UCSD-AML1 (cell line): ENCODE results near the gene RNASE4.
"Not testable (repeated sequence)": the region's sequence is repeated elsewhere in the genome, so short reads cannot be mapped to it uniquely, and the experiment has no call there.

ENCODE experiments used
- DNase-seq: peaks from one replicate; lab custom pipeline; 2025; ENCODE audit not compliant: unreplicated experiment; lab: John Stamatoyannopoulos, UW

Gene RNASE4

DNA sequence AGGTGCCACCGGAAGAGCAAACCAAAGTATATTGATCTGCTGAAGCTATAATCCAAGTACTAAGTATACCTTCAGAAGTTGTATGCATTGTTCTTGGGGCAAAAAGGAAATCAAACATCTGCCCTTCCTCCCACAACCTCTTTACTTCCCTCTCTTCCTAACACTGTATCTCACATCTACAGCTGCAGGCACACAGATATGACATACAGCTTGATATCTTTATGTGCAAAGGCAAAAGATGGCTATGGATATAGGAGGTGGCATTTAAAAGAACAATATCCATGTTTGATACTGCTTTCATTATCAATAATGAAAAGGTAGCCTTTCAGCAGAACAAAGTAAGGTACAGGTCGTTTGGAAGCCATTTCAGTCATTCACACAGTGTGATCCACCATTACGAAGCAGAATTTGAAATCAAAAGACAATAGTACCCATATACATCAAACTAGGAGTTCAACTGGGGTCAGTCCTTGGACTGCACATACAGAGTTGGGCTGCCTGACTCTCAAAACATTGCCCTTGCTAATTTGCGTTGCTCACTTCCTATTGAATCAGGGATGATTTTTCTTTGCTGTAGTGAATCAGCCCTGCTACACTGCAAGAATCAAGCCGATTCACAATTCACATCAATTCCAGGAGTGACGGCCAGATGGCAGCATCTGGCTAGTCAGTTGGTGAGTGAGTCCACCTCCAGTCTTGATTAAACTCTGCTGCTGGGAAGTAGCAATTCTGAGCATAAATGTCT lies 13.1 kb downstream of the RNASE4 start:
- peak; percentile 60 for DNase-seq

DNA sequence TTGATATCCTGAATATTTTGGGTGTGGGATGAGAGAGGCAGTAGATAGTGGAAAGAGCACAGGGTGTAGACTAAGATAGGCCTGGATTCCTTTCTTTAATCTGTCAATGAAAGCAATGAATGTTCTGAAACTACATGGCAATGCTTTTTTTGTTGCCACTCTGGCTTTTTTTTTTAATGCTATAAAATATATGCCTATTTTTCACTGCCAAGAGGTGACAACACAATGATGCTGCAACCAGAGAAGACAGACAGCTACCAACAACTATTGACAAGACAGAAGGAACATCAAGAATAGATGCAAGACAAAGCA lies 13.6 kb downstream of the RNASE4 start:
- no peak for DNase-seq

DNA sequence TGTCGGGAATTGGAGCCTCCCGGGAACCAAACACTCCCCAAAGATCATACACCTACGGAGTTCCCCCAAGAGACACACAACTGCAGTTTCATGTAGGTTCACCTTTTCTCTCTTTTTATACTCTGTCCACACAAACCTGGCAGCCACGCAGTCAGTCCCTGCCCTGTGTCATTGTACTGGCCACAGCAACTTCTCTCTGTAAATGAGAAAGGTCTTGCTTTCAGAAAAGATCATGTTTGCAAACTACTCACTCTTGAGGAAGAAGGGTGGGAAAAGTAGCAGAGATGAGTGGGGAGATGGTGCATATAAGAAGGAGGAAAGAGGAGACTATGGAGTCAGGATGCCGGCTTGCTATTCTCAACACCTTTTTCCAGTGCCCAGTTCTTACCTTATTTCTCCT lies 14.6 kb downstream of the RNASE4 start:
- no peak for DNase-seq

DNA sequence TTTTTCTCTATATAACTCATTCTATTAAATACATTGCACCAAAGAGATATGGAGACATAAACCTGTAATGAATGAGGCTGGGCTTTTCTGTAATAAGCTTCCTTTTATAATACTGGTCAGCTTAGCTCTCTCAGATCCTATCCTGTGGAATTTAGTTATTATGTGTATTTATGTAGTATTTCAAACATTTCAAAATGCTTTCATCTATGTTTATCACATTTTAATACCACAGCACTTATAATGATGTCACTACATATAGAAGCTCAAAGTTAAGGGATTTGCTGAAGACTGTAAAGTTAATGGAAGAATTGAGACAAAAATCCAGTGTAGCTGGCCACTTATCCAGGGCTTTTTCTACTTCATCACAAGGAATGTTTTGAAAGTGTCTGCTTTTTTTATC lies 15.6 kb downstream of the RNASE4 start:
- DNase-seq, result no peak

DNA sequence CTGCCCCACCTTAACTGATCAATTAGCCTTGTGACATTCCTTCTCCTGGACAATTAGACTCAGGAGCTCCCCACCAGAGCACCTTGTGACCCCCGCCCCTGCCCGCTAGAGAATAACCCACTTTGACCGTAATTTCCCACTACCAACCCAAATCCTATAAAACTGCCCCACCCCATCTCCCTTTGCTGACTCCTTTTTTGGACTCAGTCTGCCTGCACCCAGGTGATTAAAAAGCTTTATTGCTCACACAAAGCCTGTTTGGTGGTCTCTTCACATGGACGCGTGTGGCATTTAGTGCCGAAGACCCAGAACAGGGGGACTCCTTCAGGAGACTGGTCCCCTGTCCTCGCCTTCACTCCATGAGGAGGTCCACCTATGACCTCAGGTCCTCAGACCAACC lies 16.6 kb downstream of the RNASE4 start:
- not testable (repeated sequence) for DNase-seq

DNA sequence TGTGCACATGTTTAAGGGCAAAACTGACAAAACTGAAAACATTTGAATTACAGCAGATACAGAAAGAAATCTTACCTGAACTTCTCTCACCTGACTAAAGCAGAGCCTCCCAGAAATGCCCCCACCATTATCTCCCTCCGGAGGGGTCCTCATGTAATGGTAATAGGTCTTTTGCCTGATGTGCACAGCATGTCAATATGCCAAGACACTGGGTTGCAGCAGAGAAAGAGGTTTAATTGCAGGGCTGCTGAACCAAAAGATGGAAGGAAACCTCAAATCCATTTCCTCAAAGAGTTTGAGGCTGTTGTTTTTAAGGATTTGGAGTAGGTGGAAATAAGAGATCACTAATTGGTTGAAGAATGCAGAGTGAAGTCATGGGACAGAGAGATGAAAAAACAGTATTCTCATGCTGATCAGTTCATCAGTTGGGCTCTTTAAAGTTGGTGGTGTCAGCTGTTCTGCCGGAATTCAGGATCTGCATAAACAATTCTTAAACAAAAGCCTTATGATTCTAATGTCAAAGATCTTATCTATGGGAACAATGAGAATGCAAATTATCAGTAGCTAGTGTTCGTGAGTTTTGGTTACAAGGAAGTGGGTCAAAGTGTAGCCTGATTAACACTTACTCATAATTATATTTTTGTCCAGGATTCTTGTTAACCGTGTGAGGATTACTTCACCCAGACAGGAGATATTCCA lies 22.4 kb downstream of the RNASE4 start:
- DNase-seq, result no peak

DNA sequence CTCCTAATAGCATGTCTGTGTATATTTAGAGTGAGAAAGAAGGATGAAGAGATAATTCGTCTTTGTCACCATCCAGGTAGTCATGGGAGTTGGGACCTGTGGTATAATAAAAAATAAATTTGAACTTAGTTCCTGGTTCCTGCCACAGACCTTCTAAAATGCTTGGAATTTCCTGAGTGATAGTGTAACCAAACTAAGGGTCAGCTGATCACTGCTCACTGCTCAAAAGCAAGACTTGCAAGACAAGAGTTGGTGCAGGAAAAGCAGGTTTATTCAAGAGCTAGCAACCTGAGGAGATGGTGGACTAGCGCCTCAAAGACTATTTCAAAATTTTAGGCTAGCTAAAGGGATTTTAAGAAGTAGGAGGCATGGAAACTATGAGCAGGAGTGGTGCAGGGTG lies 23.3 kb downstream of the RNASE4 start:
- DNase-seq, result no peak

DNA sequence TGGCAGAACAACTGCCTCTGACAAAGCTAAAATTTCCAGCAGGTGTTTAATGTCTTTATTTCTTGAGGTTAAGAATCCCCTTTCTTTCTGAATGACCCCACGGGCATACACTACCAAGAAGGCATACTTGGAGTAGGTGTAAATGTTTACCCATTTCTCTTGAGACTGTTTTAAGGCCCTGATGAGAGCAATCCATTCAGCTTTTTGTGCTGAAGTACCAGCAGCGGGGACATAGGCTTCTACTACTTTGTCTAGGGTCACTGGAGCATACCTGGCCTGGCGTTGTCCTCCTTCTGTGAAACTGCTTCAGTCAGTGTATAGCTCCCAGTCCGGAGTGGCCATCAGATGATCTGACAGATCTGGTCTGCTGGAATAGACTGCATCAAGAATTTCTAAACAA lies 26.9 kb downstream of the RNASE4 start:
- DNase-seq, result no peak

DNA sequence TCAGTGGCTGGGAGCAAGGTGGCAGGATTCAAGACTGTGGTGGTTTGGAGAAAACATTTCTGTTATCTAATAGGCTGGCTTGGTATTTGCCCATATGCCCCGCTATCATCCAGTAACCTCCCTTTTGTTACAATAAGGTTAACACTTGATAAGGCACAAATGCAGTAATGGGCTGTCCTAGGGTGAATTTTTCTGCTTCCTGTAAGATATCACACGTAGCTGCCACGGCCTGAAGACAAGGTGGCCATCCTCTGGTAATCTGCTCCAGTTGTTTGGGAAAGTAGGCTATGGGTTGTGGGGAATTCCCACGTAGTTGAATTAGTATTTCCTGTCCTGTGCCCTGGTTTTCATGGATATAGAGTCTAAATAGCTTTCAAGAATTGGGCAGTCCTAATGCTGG lies 27.3 kb downstream of the RNASE4 start:
- DNase-seq, result no peak

DNA sequence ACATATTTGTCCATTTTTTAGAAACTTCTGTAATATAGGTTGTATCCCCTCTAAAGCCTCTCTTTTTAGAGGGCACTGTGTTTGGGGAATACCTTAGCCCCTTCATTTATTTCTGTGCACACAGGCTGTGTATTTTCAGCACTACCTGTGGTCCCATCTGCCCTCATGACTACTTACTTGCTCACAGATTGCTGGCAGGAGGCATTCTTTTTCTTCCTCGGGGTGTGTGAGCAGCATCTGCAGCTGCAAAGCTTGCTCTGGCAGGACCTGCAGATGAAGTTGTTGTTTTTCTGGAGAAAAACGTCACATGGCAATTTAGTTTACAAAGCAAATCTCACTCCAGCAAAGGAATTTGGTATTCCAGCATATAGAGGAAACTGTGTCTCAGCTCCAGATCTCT lies 28.5 kb downstream of the RNASE4 start:
- DNase-seq, result no peak

DNA sequence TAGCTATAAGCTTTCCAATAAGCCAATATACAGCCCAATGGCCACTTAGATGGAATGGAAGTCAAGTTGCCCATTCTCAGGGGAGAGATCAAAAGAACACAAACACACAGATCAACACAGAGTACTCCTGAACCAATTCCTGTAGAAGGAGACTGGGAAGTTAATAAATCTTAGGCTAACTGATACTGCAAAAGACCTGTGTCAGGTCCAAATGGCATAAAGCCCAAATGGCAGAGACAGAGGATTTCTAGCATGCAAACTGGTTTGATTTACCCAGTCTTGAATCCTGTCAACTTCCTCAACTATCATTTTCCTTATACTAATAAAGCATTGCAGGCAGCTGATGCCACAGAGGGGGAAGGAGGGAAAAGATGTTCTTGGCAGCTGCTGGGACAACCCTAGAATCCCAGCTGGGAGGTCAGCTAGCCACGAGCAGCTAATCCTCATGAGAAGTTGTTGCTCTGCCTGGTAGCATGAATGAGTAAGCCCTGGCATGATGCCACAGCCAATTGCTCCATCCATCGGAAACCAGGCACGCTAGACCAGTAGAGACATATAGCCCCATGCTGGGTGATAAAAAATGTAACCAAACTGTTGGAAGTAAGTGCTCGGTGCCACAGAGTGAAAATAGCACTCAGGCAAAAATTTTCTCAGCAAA lies 30.4 kb downstream of the RNASE4 start:
- DNase-seq, result no peak

DNA sequence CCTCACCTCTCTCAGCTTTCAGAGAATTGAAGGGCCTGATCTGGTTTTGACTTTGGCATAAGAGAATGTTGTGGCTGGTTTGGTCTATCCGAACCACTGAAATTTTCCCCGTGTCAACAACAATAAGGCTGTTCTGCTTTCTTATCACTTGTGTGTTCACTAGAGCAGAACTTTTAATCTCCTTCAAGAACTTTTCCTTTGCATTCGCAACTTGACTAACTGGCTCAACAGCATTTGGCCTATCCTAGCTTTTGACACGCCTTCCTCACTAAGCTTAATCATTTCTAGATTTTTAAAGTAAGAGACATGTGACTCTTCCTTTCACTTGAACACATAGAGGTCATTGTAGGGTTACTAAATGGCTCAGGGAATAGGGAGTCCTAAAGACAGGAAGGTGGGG lies 35.4 kb downstream of the RNASE4 start:
- DNase-seq, result no peak

DNA sequence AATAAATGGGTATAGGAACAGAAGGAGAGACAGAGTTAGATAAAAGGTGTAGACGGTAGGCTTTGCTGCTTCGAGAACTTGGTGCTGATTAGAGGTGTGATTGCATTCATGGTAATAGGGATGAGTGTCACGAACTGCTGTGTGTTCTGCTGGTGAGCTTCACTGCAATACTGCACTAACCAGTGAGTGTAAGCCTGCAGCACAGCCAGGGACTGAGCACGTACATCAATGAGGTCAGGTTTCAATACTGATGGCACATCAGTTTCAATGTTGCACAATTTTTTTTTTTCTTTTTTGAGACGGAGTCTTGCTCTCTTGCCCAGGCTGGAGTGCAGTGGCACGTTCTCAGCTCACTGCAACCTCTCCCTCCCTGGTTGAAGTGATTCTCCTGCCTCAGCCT lies 36.4 kb downstream of the RNASE4 start:
- no peak for DNase-seq

DNA sequence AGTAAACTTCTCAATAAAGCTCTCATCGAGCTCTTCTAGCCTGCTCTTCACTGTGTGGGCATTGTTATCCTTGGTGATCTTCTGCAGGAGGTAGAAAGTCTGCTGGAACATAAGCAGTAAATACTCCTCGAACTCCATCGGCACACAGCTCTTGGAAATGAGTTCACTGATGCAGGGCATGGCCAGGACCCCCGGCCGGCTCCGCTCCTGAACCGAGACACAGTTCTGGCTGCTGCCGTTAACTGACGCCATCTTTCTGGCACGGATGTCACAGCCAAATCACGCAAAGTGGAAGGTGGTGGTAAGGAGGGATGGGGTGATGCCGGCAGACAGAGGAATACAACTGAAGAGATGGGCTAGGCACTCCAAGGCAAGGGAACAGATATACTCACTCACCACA lies 37.7 kb downstream of the RNASE4 start:
- no peak for DNase-seq

DNA sequence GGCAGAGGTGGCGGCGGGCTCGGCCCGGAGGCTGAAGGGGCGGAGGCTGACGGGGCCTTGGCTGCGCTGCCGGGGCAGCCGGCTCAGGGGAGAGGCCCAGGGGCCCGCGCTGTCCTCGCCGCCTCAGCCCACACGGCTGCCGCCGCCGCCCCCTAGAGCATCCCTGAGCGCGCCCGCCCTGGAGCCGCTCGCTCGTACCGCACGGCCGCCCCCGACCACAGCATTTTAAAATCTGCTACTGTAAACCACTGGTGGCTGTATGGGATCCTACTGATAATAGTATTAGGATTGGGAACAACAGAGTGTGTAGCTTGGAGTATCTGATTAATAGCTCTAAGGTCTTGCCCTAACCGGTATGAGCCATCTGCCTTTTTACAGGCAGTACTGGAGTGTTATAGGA lies 39.1 kb downstream of the RNASE4 start:
- no peak for DNase-seq

DNA sequence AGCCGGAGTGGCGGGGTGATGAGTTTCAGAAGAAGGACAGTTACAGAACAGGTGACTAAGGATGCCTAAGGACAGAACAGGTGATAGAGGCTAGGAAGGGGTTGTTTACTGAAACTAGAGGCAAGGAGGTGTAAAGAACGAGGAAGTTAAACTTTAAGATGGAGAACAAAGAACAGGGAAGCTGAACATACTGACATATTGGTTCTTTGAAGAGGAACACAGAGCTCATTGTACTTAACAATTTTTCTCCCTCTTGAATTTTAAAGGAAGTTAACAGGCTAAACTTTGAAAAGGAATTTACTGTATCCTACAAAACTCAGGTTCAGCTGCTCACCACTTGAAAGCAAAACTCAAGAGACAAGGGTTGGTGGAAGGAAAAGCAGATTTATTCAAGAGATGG lies 41.8 kb downstream of the RNASE4 start:
- not testable (repeated sequence) for DNase-seq

DNA sequence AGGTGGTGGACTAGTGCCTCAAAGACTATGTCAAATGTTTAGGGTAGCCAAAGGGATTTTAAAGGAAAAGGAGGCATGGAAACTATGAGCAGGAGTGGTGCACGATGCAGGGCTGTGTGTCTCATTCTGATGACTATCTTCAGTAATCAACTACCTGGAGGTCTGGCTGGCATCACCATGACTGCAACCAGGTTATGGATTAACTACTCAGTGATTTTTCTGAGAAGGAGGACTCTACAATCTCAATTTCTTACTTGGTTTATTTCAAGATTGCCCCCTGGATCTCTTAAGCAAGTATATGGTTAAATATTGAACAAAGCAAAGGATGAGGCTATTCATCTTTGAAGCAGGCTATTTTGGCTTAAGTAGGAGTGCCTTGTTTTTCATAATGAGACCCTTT lies 42.2 kb downstream of the RNASE4 start:
- DNase-seq, result no peak

DNA sequence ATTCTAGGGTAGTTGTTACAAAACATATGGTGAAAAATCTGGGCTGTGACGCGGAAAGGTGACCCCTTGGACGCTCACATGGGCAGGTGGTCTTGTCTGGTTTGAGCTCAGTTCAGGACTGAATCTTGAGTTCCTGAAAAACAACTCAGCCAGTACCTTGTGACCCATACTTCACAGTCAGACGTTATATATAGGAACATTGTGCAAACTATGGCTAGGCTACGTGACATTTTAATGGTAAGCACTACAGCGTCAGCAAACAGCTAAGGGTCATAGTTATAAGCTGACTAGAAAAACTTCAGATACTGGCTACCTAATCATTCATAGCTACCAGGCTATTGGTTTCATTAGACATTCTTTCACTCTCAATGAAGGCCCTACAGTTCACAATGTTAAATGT lies 46.5 kb downstream of the RNASE4 start:
- DNase-seq, result no peak

DNA sequence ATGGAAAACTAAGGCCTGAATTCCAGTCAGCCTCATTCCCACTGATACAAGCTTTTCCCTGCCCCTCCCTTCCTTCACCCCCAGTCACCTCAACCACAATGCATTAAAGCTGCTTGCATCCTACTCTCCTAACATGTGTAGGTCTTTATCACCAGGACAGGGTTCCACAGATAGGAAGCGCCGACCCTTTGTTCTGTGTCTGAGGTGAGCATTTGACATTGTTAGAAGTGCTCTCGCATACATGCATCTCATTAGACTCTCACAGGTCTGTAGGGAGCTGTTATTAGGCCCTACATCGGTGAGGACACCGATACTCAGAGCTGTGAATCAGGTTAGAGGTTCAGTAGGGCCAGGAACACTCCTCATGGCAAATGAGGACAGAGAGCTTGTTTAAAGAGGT lies 48.1 kb downstream of the RNASE4 start:
- no peak for DNase-seq

DNA sequence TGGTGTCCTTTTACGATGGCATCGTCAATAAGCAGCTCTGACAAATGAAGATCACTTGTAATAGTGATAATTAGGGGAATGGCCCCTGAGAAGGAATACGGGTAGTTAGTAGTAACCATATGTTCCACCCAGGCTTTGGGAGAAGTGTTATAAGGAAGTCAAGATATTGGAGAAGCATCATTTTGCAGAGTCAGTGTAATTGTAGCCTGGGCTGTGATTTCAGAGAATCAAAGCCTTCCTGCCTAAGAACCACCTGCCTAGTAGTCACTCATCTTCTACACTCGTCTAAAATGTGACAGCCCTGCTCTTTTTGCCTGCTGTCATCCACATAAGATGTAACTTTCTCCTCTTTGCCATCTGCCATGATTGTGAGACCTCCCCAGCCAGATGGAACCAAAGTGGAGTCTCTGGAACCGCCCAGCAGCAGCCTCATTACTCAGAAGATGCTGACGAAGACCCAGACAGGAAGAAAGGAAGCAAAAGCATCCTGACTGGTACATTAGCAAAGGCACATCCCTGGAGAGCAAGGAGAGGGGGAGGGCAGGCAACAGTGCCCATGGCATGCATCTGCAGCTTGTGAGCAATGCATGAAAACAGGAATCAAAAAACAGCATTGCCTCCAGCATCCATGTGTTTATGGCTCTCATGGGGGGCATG lies 48.7 kb downstream of the RNASE4 start:
- no peak for DNase-seq

DNA sequence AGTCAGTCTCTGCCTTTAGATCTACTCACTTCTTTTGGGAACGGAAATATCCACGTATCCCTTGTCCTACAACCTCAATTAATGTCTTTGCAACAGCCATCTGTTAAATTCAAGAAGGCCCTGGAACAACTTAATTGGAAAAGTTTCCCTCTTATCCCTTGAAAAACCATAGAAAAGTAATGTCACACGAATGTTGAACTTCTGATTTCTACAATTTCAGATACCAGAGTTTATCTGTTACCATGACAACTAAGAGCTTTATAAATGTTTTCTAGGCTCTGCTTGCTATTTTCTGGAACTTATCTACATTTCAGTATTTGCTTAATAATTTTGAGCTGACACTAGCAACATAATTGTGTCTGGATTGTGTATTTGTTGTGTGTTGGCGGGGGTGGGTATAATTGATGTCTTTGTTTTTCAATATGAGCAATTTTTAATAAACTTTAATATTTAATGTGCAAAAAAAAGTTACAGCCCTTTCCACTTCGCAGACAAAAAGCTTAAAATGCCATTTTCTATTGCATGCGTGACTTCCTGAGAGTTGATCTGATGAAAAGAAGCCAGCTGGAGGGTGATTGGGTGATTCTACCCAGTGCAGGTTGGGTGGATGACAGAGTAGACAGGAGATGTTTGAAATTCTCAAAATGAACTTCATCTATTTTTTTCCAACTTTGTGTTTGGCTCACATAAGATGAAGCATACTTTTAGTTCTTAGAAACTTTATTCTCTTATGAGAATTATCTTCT lies 49.5 kb downstream of the RNASE4 start:
- DNase-seq, result no peak
